Activated CD4-positive, alpha-beta T cell treated with anti-CD3 and anti-CD28 coated beads for 36 hours (primary cell): ENCODE data around the gene KLHL34. TPM values are rescaled to one million over a fixed set of nuclear protein-coding genes. Genes with fewer than 3 reads are reported as not detected.

Experiments
- ATAC-seq: fragments of 200-7000 bp; cut with Tn5 transposase; one replicate; pipeline ENCODE4 v1.10.0; 2021; ENCODE audit warnings: mild to moderate bottlenecking, moderate library complexity
- CTCF ChIA-PET: fragments of 350-600 bp; sonication (Branson Sonifier 250); formaldehyde crosslinking; loops from one replicate; lab custom pipeline; 2021; ENCODE audit warnings: antibody characterized with exemption; lab: Charles Lee
- POLR2A ChIA-PET: fragments of 350-600 bp; sonication (Branson Sonifier 250); formaldehyde crosslinking; loops from one replicate; lab custom pipeline; 2021; ENCODE audit warnings: antibody characterized with exemption, inconsistent platforms; lab: Charles Lee
- DNase-seq: peaks from one replicate; pipeline ENCODE4 v3.0.0-alpha.2; 2020
- H3K27ac Mint-ChIP-seq: one replicate; pipeline ENCODE4 v1.8.0; 2021; ENCODE audit warnings: mixed read lengths
- H3K27me3 Mint-ChIP-seq: one replicate; pipeline ENCODE4 v1.8.0; 2021; ENCODE audit warnings: mixed read lengths
- H3K36me3 Mint-ChIP-seq: one replicate; pipeline ENCODE4 v1.8.0; 2021; ENCODE audit warnings: low read depth, mixed read lengths
- H3K4me1 Mint-ChIP-seq: one replicate; pipeline ENCODE4 v1.8.0; 2021; ENCODE audit warnings: mixed read lengths
- H3K4me3 Mint-ChIP-seq: one replicate; pipeline ENCODE4 v1.8.0; 2021; ENCODE audit warnings: mild to moderate bottlenecking, moderate library complexity, mixed read lengths
- H3K9me3 Mint-ChIP-seq: one replicate; pipeline ENCODE4 v1.8.0; 2021; ENCODE audit warnings: low read depth, mixed read lengths
- intact Hi-C, 2 experiments: fragments of 100-400 bp; cut with DNase I in 1 of 2; cut with micrococcal nuclease in 1 of 2; formaldehyde crosslinking; loops; one replicate each; pipeline versions ENCODE4 v1.14.2 to v1.15.1; 2022 to 2024; cut with DNase I, micrococcal nuclease
- total RNA-seq, 2 experiments: library from RNA; stranded (reverse); gene quantifications; one replicate each; pipeline ENCODE4 v1.2.3, GENCODE V29; 2021

KLHL34 gene
- total RNA-seq, 2 experiments from 2014 or later, result 0.60 to 0.94 TPM

GRCh38 chrX:21674430-21675186 lies 16.5 kb upstream of the KLHL34 start:
- no peak for ATAC-seq
- intact Hi-C loops, result no loop called here
- CTCF ChIA-PET, result no interaction called here
- no peaks in the 10 kb centered on the region for H3K36me3 Mint-ChIP-seq
- POLR2A ChIA-PET, result no interaction called here
- peaks cover 2% of the 10 kb centered on the region for H3K27me3 Mint-ChIP-seq
- no peak overlapping the region for H3K27ac Mint-ChIP-seq
- DNase-seq, result no peak
- no peaks in the 10 kb centered on the region for H3K9me3 Mint-ChIP-seq
- no peaks in the 10 kb centered on the region for H3K4me1 Mint-ChIP-seq
- no peak overlapping the region for H3K4me3 Mint-ChIP-seq

- Mint-ChIP-seq H3K4me3 (no peak overlapping the region), H3K4me1 (no peaks in the 10 kb centered on the region), H3K36me3 (no peaks in the 10 kb centered on the region), H3K27ac (no peak overlapping the region), H3K27me3 (peaks cover 2% of the 10 kb centered on the region), H3K9me3 (no peaks in the 10 kb centered on the region)
- ATAC-seq, result no peak
- POLR2A ChIA-PET, result no interaction called here
- intact Hi-C loops, result no loop called here
- no peak for DNase-seq
- CTCF ChIA-PET, result no interaction called here
Measured at GRCh38 chrX:21666679-21667078, 8.5 kb upstream of the KLHL34 start.

- H3K9me3 Mint-ChIP-seq, result no peaks in the 10 kb centered on the region
Measured at GRCh38 chrX:21666252-21666651, 8.1 kb upstream of the KLHL34 start.

GRCh38 chrX:21662761-21663160 lies 4.6 kb upstream of the KLHL34 start:
- Mint-ChIP-seq H3K27me3 (peaks cover 6% of the 10 kb centered on the region), H3K27ac (no peak overlapping the region), H3K9me3 (no peaks in the 10 kb centered on the region), H3K36me3 (no peaks in the 10 kb centered on the region), H3K4me3 (no peak overlapping the region), H3K4me1 (no peaks in the 10 kb centered on the region)
- no peak for DNase-seq
- ATAC-seq, result no peak
- intact Hi-C loops, result no loop called here
- ChIA-PET POLR2A (no interaction called here), CTCF (no interaction called here)

More at GRCh38 chrX:21666252-21666651, 8.1 kb upstream of the KLHL34 start:
- no peak for ATAC-seq
- ChIA-PET CTCF (no interaction called here), POLR2A (no interaction called here)
- no peaks in the 10 kb centered on the region for H3K36me3 Mint-ChIP-seq
- no peaks in the 10 kb centered on the region for H3K4me1 Mint-ChIP-seq
- peaks cover 2% of the 10 kb centered on the region for H3K27me3 Mint-ChIP-seq
- intact Hi-C loops, result no loop called here
- H3K4me3 Mint-ChIP-seq, result no peak overlapping the region
- no peak overlapping the region for H3K27ac Mint-ChIP-seq
- DNase-seq, result no peak

- Mint-ChIP-seq H3K36me3 (peaks cover 1% of the 10 kb centered on the region), H3K4me1 (peaks cover 2% of the 10 kb centered on the region), H3K27me3 (peaks cover 6% of the 10 kb centered on the region), H3K27ac (no peak overlapping the region), H3K4me3 (no peak overlapping the region), H3K9me3 (peaks cover 1% of the 10 kb centered on the region)
- intact Hi-C loops, result no loop called here
- POLR2A ChIA-PET, result no interaction called here
- no peak for ATAC-seq
- DNase-seq, result no peak
- CTCF ChIA-PET, result no interaction called here
Measured at GRCh38 chrX:21661316-21661715, 3.2 kb upstream of the KLHL34 start.

- Mint-ChIP-seq H3K4me3 (no peak overlapping the region), H3K27me3 (peaks cover 4% of the 10 kb centered on the region), H3K27ac (no peak overlapping the region), H3K4me1 (peaks cover 5% of the 10 kb centered on the region), H3K9me3 (peaks cover 1% of the 10 kb centered on the region), H3K36me3 (peaks cover 4% of the 10 kb centered on the region)
- DNase-seq, result no peak
- intact Hi-C loops, result no loop called here
- CTCF ChIA-PET, result interaction anchor here (0.7 kb wide), 1 partner anchor 8 kb away, joined by 3 read pairs; no protein-coding TSS in a partner anchor
- POLR2A ChIA-PET, result no interaction called here
- ATAC-seq, result no peak
Measured at GRCh38 chrX:21660156-21660555, 2.0 kb upstream of the KLHL34 start.

GRCh38 chrX:21659320-21659719 lies 1.2 kb upstream of the KLHL34 start:
- POLR2A ChIA-PET, result no interaction called here
- Mint-ChIP-seq H3K9me3 (peaks cover 1% of the 10 kb centered on the region), H3K27me3 (peaks cover 4% of the 10 kb centered on the region), H3K36me3 (peaks cover 4% of the 10 kb centered on the region), H3K4me1 (peaks cover 5% of the 10 kb centered on the region), H3K27ac (no peak overlapping the region), H3K4me3 (peak overlapping the region; percentile 66)
- intact Hi-C loops, result loop anchor here in 1 of 2 experiments (10.0 kb wide), 1 partner anchor 285 kb away; the partner anchor contains the start of gene CNKSR2
- DNase-seq (no peak), ATAC-seq (no peak)
- CTCF ChIA-PET, result interaction anchor here (0.7 kb wide), 1 partner anchor 8 kb away, joined by 3 read pairs; no protein-coding TSS in a partner anchor

GRCh38 chrX:21658746-21659145 lies 616 bp upstream of the KLHL34 start:
- DNase-seq (peak; percentile 38), ATAC-seq (peak; percentile 61)
- Mint-ChIP-seq H3K27me3 (peaks cover 4% of the 10 kb centered on the region), H3K27ac (no peak overlapping the region), H3K36me3 (peaks cover 4% of the 10 kb centered on the region), H3K9me3 (peaks cover 1% of the 10 kb centered on the region), H3K4me3 (peak overlapping the region; percentile 66), H3K4me1 (peaks cover 5% of the 10 kb centered on the region)
- ChIA-PET CTCF (no interaction called here), POLR2A (no interaction called here)
- intact Hi-C loops, result loop anchor here in 1 of 2 experiments (10.0 kb wide), 1 partner anchor 284 kb away; the partner anchor contains the start of gene CNKSR2

GRCh38 chrX:21657318-21658151 lies 595 bp downstream of the KLHL34 start:
- H3K4me3 Mint-ChIP-seq, result peak overlapping the region; percentile 59
- peaks cover 4% of the 10 kb centered on the region for H3K36me3 Mint-ChIP-seq
- CTCF ChIA-PET, result no interaction called here
- peaks cover 5% of the 10 kb centered on the region for H3K4me1 Mint-ChIP-seq
- H3K27ac Mint-ChIP-seq, result peak overlapping the region; percentile 51
- POLR2A ChIA-PET, result no interaction called here
- peaks cover 4% of the 10 kb centered on the region for H3K27me3 Mint-ChIP-seq
- H3K9me3 Mint-ChIP-seq, result peaks cover 1% of the 10 kb centered on the region
- peak; percentile 27 for DNase-seq
- intact Hi-C loops, result loop anchor here in 1 of 2 experiments (10.0 kb wide), 1 partner anchor 283 kb away; the partner anchor contains the start of gene CNKSR2
- ATAC-seq, result peak; percentile 69

GRCh38 chrX:21656587-21657317 lies 1.4 kb downstream of the KLHL34 start:
- DNase-seq (no peak), ATAC-seq (no peak)
- CTCF ChIA-PET, result no interaction called here
- Mint-ChIP-seq H3K4me1 (peaks cover 5% of the 10 kb centered on the region), H3K27me3 (peaks cover 4% of the 10 kb centered on the region), H3K9me3 (peaks cover 1% of the 10 kb centered on the region), H3K4me3 (no peak overlapping the region), H3K36me3 (peaks cover 4% of the 10 kb centered on the region), H3K27ac (no peak overlapping the region)
- intact Hi-C loops, result loop anchor here in 1 of 2 experiments (10.0 kb wide), 1 partner anchor 282 kb away; the partner anchor contains the start of gene CNKSR2
- POLR2A ChIA-PET, result no interaction called here
